OCI-LY3 (cell line): ENCODE measurements around the gene NELL1.
A peak's percentile ranks its signal among the peaks of the same experiment; 100 is the strongest.

ENCODE experiments used
- H2AFZ ChIP-seq: fragments of 200-600, 300-600 bp; shearing (Covaris generic); 2 replicates; pipeline ENCODE4 v1.6.0; 2014; ENCODE audit warnings: antibody characterized with exemption, low read depth, low read length
- H3K27ac ChIP-seq: fragments of 200-600, 300-600 bp; sonication (generic); 2 replicates; pipeline ENCODE4 v1.5.1; 2014; ENCODE audit warnings: mild to moderate bottlenecking, low read length, moderate library complexity, mixed read lengths
- H3K27me3 ChIP-seq: fragments of 200-600, 300-600 bp; sonication (generic); 2 replicates; pipeline ENCODE4 v1.6.1; 2014; ENCODE audit warnings: low read depth, low read length, mixed read lengths
- H3K36me3 ChIP-seq: fragments of 200-600, 300-600 bp; sonication (generic); replicated peaks from 2 replicates; pipeline ENCODE3; 2014; ENCODE audit warnings: low read depth, low read length, mixed read lengths
- H3K4me1 ChIP-seq: fragments of 300-600, 200-600 bp; sonication (generic); 2 replicates; pipeline ENCODE4 v1.6.1; 2014; ENCODE audit warnings: low read length, mixed read lengths
- H3K4me2 ChIP-seq: fragments of 200-600, 300-600 bp; sonication (generic); 2 replicates; pipeline ENCODE4 v1.6.1; 2014; ENCODE audit warnings: low read length, mixed read lengths
- H3K4me3 ChIP-seq: fragments of 300-600, 200-600 bp; sonication (generic); 2 replicates; pipeline ENCODE4 v1.5.1; 2014; ENCODE audit warnings: antibody characterized with exemption, mild to moderate bottlenecking, low read length, moderate library complexity
- H3K79me2 ChIP-seq: fragments of 300-600, 200-600 bp; shearing (Covaris generic); 2 replicates; pipeline ENCODE4 v1.6.1; 2014; ENCODE audit warnings: mild to moderate bottlenecking, low read length, mixed read lengths
- H3K9ac ChIP-seq: fragments of 300-600, 200-600 bp; shearing (Covaris generic); 2 replicates; pipeline ENCODE4 v1.6.0; 2014; ENCODE audit warnings: mild to moderate bottlenecking, low read length, moderate library complexity
- H3K9me3 ChIP-seq: fragments of 200-600, 300-600 bp; shearing (Covaris generic); 2 replicates; pipeline ENCODE4 v1.6.1; 2014; ENCODE audit warnings: low read length, mixed read lengths; ENCODE audit not compliant: insufficient read depth
- H4K20me1 ChIP-seq: fragments of 200-600, 300-600 bp; sonication (generic); 2 replicates; pipeline ENCODE4 v1.6.1; 2016; ENCODE audit warnings: low read length, mixed read lengths; ENCODE audit not compliant: insufficient read depth
- EZH2phosphoT487 ChIP-seq: fragments of 200-600 bp; shearing (Covaris generic); IDR thresholded peaks from 2 replicates; pipeline ENCODE4 v1.6.1; 2018; ENCODE audit warnings: antibody characterized with exemption, mixed run types, low read depth
- TF ChIP-seq, protein P1 (sequence below): fragments of 200-600, 300-600 bp; sonication (generic); IDR thresholded peaks from 2 replicates; pipeline ENCODE4 v1.5.1; 2014; ENCODE audit warnings: antibody characterized with exemption, low read length, low read depth

NELL1 gene

GRCh38 chr11:21412652-21413383 lies 743.4 kb downstream of the NELL1 start:
- no peaks in the 10 kb centered on the region for H3K27me3 ChIP-seq
- peak overlapping the region; percentile 38 for H3K4me3 ChIP-seq
- H3K27ac ChIP-seq, result peak overlapping the region; percentile 87
- peaks cover 9% of the 10 kb centered on the region for H3K36me3 ChIP-seq
- H3K79me2 ChIP-seq, result no peaks in the 10 kb centered on the region
- H3K9me3 ChIP-seq, result no peaks in the 10 kb centered on the region
- peaks cover 83% of the 10 kb centered on the region for H3K4me1 ChIP-seq
- H3K4me2 ChIP-seq, result peak overlapping the region; percentile 70
- H4K20me1 ChIP-seq, result no peaks in the 10 kb centered on the region
- no peak overlapping the region for H2AFZ ChIP-seq
- H3K9ac ChIP-seq, result peak overlapping the region; percentile 34; the same call in 1 of the 2 replicates
- no peak for TF ChIP-seq EZH2phosphoT487
- TF ChIP-seq, protein P1, sequence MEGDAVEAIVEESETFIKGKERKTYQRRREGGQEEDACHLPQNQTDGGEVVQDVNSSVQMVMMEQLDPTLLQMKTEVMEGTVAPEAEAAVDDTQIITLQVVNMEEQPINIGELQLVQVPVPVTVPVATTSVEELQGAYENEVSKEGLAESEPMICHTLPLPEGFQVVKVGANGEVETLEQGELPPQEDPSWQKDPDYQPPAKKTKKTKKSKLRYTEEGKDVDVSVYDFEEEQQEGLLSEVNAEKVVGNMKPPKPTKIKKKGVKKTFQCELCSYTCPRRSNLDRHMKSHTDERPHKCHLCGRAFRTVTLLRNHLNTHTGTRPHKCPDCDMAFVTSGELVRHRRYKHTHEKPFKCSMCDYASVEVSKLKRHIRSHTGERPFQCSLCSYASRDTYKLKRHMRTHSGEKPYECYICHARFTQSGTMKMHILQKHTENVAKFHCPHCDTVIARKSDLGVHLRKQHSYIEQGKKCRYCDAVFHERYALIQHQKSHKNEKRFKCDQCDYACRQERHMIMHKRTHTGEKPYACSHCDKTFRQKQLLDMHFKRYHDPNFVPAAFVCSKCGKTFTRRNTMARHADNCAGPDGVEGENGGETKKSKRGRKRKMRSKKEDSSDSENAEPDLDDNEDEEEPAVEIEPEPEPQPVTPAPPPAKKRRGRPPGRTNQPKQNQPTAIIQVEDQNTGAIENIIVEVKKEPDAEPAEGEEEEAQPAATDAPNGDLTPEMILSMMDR, result no peak

DNA sequence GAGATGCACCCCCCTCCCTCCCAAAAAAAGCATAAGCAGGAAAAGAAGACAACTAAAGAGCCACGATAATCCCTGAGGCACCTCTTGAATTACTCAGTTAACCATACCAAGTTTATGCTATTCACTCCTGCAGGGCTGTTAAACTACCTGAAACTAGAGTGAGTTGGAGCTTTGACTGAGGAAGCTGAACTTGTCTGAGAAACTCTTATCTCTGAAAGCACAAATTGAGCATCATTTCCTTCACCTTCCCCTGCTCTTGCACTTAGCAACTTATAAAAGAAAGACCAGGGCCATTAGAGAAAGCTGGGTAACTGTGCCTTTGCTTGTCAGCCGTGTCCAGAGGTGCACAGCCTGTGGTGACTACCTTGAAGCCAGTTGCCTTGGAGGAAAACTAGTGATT lies 745.6 kb downstream of the NELL1 start:
- H2AFZ ChIP-seq, result no peak overlapping the region
- no peak for TF ChIP-seq EZH2phosphoT487
- H3K79me2 ChIP-seq, result no peaks in the 10 kb centered on the region
- peak overlapping the region; percentile 54 for H3K4me3 ChIP-seq
- no peaks in the 10 kb centered on the region for H3K9me3 ChIP-seq
- peaks cover 84% of the 10 kb centered on the region for H3K4me1 ChIP-seq
- H3K9ac ChIP-seq, result peak overlapping the region; percentile 58
- H3K4me2 ChIP-seq, result peak overlapping the region; percentile 70
- H3K27ac ChIP-seq, result peak overlapping the region; percentile 87
- H3K27me3 ChIP-seq, result no peaks in the 10 kb centered on the region
- no peaks in the 10 kb centered on the region for H4K20me1 ChIP-seq
- H3K36me3 ChIP-seq, result peaks cover 9% of the 10 kb centered on the region

- Histone ChIP-seq H3K4me2 (peak overlapping the region; percentile 70), H3K79me2 (no peaks in the 10 kb centered on the region), H2AFZ (no peak overlapping the region), H3K9ac (peak overlapping the region; percentile 58), H3K27me3 (no peaks in the 10 kb centered on the region), H3K9me3 (no peaks in the 10 kb centered on the region), H3K4me3 (peak overlapping the region; percentile 56), H3K4me1 (peaks cover 84% of the 10 kb centered on the region), H4K20me1 (no peaks in the 10 kb centered on the region), H3K27ac (peak overlapping the region; percentile 87), H3K36me3 (peaks cover 7% of the 10 kb centered on the region)
- TF ChIP-seq, protein P1, result no peak
- TF ChIP-seq EZH2phosphoT487, result no peak
Measured at GRCh38 chr11:21415606-21416005, 746.2 kb downstream of the NELL1 start.

GRCh38 chr11:21421711-21422329 lies 752.4 kb downstream of the NELL1 start:
- H3K4me1 ChIP-seq, result peaks cover 24% of the 10 kb centered on the region
- no peaks in the 10 kb centered on the region for H3K79me2 ChIP-seq
- no peak overlapping the region for H3K9ac ChIP-seq
- H3K36me3 ChIP-seq, result no peaks in the 10 kb centered on the region
- no peaks in the 10 kb centered on the region for H3K27me3 ChIP-seq
- TF ChIP-seq EZH2phosphoT487, result no peak
- TF ChIP-seq, protein P1, result no peak
- H3K4me2 ChIP-seq, result no peak overlapping the region
- H2AFZ ChIP-seq, result no peak overlapping the region
- H3K27ac ChIP-seq, result no peak overlapping the region
- H4K20me1 ChIP-seq, result no peaks in the 10 kb centered on the region
- H3K9me3 ChIP-seq, result no peaks in the 10 kb centered on the region
- no peak overlapping the region for H3K4me3 ChIP-seq
